Fibroblast of pulmonary artery (primary cell): ENCODE measurements around the gene ENSA.
A peak's percentile ranks its signal among the peaks of the same experiment; 100 is the strongest.
"Not testable (repeated sequence)": the region's sequence is repeated elsewhere in the genome, so short reads cannot be mapped to it uniquely, and the experiment has no call there.

Experiments used
- DNase-seq: peaks from one replicate; pipeline ENCODE4 v3.0.0-alpha.2; 2010; ENCODE audit warnings: low read depth
- H3K4me3 ChIP-seq: replicated peaks from 2 replicates; pipeline ENCODE4 v1.5.1; 2011; ENCODE audit warnings: low read depth, mild to moderate bottlenecking, control low read depth, low read length, moderate library complexity
- CTCF ChIP-seq: IDR thresholded peaks from 2 replicates; pipeline ENCODE4 v1.5.1; 2011; ENCODE audit warnings: mild to moderate bottlenecking, control low read depth, low read length, inconsistent platforms; ENCODE audit errors: missing control alignments

Gene ENSA

DNA sequence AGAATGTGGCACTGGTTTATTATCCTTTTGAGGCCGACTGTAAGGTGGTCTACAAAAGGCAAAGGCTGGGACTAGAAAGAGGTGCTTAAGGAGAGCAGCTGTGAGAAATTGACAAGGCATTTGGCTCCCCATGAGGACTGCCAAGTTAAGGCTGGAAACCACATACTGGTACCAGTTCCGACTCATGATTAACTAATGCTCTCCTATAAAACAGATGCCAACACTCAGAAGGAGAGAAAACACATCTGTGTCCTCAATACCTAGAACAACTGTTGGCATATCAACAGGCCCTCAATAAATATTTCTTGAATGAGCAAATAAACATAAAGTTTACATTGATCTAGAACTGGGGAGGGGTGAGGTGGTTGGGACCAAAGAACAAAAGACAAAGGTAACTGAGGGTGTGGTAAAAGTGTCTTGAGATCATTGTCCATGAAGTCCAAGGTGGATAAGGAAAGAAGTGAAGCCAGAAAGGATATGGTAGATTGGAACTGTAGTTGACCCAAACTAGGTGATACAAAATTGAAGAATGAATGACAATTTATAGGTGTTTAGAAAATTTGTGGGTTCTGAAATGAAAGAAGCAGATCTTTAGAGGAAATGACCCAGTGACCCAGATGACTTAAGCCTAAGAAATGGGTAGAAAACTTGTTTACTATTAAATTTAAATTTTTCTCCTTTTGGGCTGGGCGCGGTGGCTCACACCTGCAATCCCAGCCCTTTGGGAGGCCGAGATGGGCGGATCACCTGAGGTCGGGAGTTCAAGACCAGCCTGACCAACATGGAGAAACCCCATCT lies 33.1 kb downstream of the ENSA start:
- DNase-seq = peak; percentile 35
- no peak overlapping the region for H3K4me3 ChIP-seq
- no peak for TF ChIP-seq CTCF

- H3K4me3 ChIP-seq = no peak overlapping the region
- DNase-seq = peak; percentile 36
- TF ChIP-seq CTCF = no peak
Observed at GRCh38 chr1:150582371-150582770, 47.0 kb downstream of the ENSA start.

- H3K4me3 ChIP-seq, DNase-seq: not testable (repeated sequence)
Observed at GRCh38 chr1:150581962-150582361, 47.5 kb downstream of the ENSA start.

- DNase-seq, H3K4me3 ChIP-seq: not testable (repeated sequence)
Observed at GRCh38 chr1:150581437-150581836, 48.0 kb downstream of the ENSA start.

DNA sequence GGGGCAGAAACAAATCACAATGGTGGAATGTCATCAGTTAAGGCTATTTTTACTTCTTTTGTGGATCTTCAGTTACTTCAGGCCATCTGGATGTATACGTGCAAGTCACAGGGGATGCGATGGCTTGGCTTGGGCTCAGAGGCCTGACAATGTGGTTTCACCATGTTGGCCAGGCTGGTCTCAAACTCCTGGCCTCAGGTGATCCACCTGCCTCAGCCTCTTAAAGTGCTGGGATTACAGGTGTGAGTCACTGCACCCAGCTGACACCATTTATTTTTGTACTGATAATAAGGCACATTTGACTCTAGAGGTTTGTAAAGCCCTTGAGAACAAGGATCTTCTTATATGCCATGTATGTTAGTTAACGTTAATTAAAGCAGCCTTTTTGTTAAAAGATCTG lies 48.4 kb downstream of the ENSA start:
- not testable (repeated sequence) for DNase-seq, H3K4me3 ChIP-seq

DNA sequence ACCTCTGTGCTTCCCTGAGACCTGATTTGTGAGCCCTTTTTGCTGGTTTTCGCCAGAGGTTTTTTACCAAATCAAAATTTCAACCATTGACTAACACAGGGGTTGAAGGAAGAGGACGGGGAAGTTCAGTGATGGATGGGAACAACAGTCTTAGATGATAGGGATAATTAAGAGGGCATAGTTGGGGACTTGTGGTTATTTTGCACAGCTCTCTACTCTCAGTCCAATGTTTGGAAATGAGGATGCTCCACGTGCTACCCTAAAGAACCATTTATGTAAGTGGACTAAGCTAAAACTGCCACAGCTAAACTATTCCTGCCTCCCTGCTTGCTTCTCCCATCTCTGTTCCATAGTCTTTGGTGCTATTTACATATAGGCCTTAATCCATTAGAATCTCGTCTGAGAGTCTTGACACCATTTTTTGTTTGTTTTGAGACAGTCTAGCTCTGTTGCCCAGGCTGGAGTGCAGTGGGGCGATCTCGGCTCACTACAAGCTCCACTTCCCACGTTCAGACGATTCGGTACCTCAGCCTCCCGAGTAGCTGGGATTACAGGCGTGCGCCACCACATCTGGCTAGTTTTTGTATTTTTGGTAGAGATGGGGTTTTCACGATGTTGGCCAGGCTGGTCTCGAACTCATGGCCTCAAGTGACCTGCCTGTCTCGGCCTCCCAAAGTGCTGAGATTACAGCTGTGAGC lies 49.3 kb downstream of the ENSA start:
- no peak for DNase-seq
- H3K4me3 ChIP-seq = peak overlapping the region; percentile 51
- TF ChIP-seq CTCF = no peak

GRCh38 chr1:150579110-150579944 lies 50.1 kb downstream of the ENSA start, which contains the start of gene MCL1:
MCL1 (minus strand) TSS chr1:150579610; CDS start chr1:150579530, 80 bp downstream.
- H3K4me3 ChIP-seq = peak within 1 kb of the TSS; percentile 91
- peak; percentile 97 for DNase-seq
- TF ChIP-seq CTCF = no peak
